Tibial nerve (tissue), 4 donors: ENCODE measurements around the gene PTPRG. TPM values are rescaled to one million over a fixed set of nuclear protein-coding genes. Genes with fewer than 3 reads are reported as not detected.

Experiments used
- DNase-seq, 2 donors: peaks; one replicate each; pipeline ENCODE4 v3.0.0-alpha.2; 2019; ENCODE audit warnings: low spot score in 2 of 2
- H3K27ac ChIP-seq, 4 donors: fragments of 200-600 bp; sonication (generic) in 3 of 4; one replicate each; pipeline ENCODE4 v1.5.1; 2017 to 2019; ENCODE audit warnings: mild to moderate bottlenecking in 1 of 4
- H3K27me3 ChIP-seq, 2 donors: fragments of 200-600 bp; sonication (generic) in 1 of 2; one replicate each; pipeline versions ENCODE4 v1.5.1 to v1.6.0; 2017 to 2019
- H3K36me3 ChIP-seq, 3 donors: fragments of 200-600 bp; sonication (generic); one replicate each; pipeline ENCODE4 v1.5.1; 2018 to 2019
- H3K4me1 ChIP-seq, 4 donors: fragments of 200-600 bp; sonication (generic) in 3 of 4; one replicate each; pipeline ENCODE4 v1.5.1; 2017 to 2019
- H3K4me3 ChIP-seq, 4 donors: fragments of 200-600 bp; sonication (generic) in 3 of 4; one replicate each; pipeline ENCODE4 v1.5.1; 2017 to 2019; ENCODE audit warnings: mild to moderate bottlenecking in 1 of 4, moderate library complexity in 1 of 4
- H3K9me3 ChIP-seq, 4 donors: fragments of 200-600 bp; sonication (generic) in 3 of 4; one replicate each; pipeline ENCODE4 v1.5.1; 2017 to 2019
- CTCF ChIP-seq, 5 experiments: fragments of 200-600 bp in 3 of 5; fragments of 450-650 bp in 2 of 5; sonication (generic) in 3 of 5; IDR thresholded peaks; one replicate each; pipeline ENCODE4 v1.5.1; 2016 to 2019; ENCODE audit warnings: antibody characterized with exemption in 5 of 5, mild to moderate bottlenecking in 3 of 5, moderate library complexity in 2 of 5
- EP300 ChIP-seq, 2 donors: sonication (generic); formaldehyde crosslinking; IDR thresholded peaks; one replicate each; pipeline ENCODE4 v1.6.1; 2017; ENCODE audit warnings: antibody characterized with exemption in 2 of 2, mild to moderate bottlenecking in 1 of 2
- POLR2A ChIP-seq, 2 donors: fragments of 450-650 bp; IDR thresholded peaks; one replicate each; pipeline ENCODE4 v1.6.1; 2017; ENCODE audit warnings: antibody characterized with exemption in 2 of 2, mild to moderate bottlenecking in 2 of 2, moderate library complexity in 2 of 2
- WGBS, 2 donors: methylation state at CpG; one replicate each; pipeline ENCODE4 v1.1.5; 2018; 5-methylcytosine and 5-hydroxymethylcytosine counted together
- total RNA-seq, 4 donors: library from RNA; depleted of rRNA; stranded (reverse); fragments of >200 nt; gene quantifications; one replicate each; pipeline ENCODE4 v1.1.0, GENCODE V29; 2016

Gene PTPRG
- total RNA-seq, 4 donors from 2014 or later: 112 to 174 (median 121) TPM

- WGBS, 2 donors: 96 to 98% methylated on average over 10 of the region's 10 CpGs
Measured at GRCh38 chr3:62183969-62184368, 622.6 kb downstream of the PTPRG start.

GRCh38 chr3:62184559-62184958 lies 623.2 kb downstream of the PTPRG start:
- TF ChIP-seq EP300 (IDR thresholded peaks at IDR 0.05): no peak
- no peak for TF ChIP-seq POLR2A (IDR thresholded peaks at IDR 0.05)
- no peak for TF ChIP-seq CTCF (IDR thresholded peaks at IDR 0.05)
- WGBS, 2 donors: 65 to 78% methylated on average over 7 of the region's 7 CpGs

More at GRCh38 chr3:62183969-62184368, 622.6 kb downstream of the PTPRG start:
- Histone ChIP-seq H3K27me3 (no peaks in the 10 kb centered on the region), H3K27ac (no peak overlapping the region), H3K4me1 (peaks cover 0 to 14% (median 0%) of the 10 kb centered on the region in 4 donors), H3K36me3 (no peaks in the 10 kb centered on the region), H3K4me3 (no peak overlapping the region), H3K9me3 (no peaks in the 10 kb centered on the region)
- no peak for TF ChIP-seq EP300 (IDR thresholded peaks at IDR 0.05)
- TF ChIP-seq POLR2A (IDR thresholded peaks at IDR 0.05): no peak
- TF ChIP-seq CTCF (IDR thresholded peaks at IDR 0.05): no peak
- no peak for DNase-seq

GRCh38 chr3:62187022-62187431 lies 625.7 kb downstream of the PTPRG start:
- Histone ChIP-seq H3K9me3 (no peaks in the 10 kb centered on the region), H3K27ac (no peak overlapping the region), H3K4me3 (no peak overlapping the region), H3K27me3 (no peaks in the 10 kb centered on the region), H3K4me1 (peaks cover 0 to 18% (median 0%) of the 10 kb centered on the region in 4 donors), H3K36me3 (peaks cover 0 to 10% (median 0%) of the 10 kb centered on the region in 3 donors)
- no peak for DNase-seq
- WGBS, 2 donors: 73% methylated on average over 7 of the region's 7 CpGs
- TF ChIP-seq EP300 (IDR thresholded peaks at IDR 0.05) (no peak), CTCF (IDR thresholded peaks at IDR 0.05) (peak in 4 of 5 experiments; percentile 7 to 55 (median 42)), POLR2A (IDR thresholded peaks at IDR 0.05) (no peak)

More at GRCh38 chr3:62184559-62184958, 623.2 kb downstream of the PTPRG start:
- Histone ChIP-seq H3K9me3 (no peaks in the 10 kb centered on the region), H3K4me3 (no peak overlapping the region), H3K36me3 (no peaks in the 10 kb centered on the region), H3K4me1 (peaks cover 0 to 18% (median 0%) of the 10 kb centered on the region in 4 donors), H3K27ac (no peak overlapping the region), H3K27me3 (no peaks in the 10 kb centered on the region)
- DNase-seq: peak in 1 of 2 donors; percentile 29

- Histone ChIP-seq H3K36me3 (peaks cover 0 to 11% (median 0%) of the 10 kb centered on the region in 3 donors), H3K27ac (peak overlapping the region in 1 of 4 donors; percentile 2), H3K4me3 (no peak overlapping the region), H3K4me1 (peaks cover 0 to 18% (median 0%) of the 10 kb centered on the region in 4 donors), H3K9me3 (no peaks in the 10 kb centered on the region), H3K27me3 (no peaks in the 10 kb centered on the region)
- WGBS, 2 donors: 3 to 6% methylated on average over 18 of the region's 18 CpGs
- TF ChIP-seq CTCF (IDR thresholded peaks at IDR 0.05) (peak; percentile 74 to 84 (median 80)), POLR2A (IDR thresholded peaks at IDR 0.05) (no peak)
- DNase-seq: peak; percentile 67 to 79
Measured at GRCh38 chr3:62188681-62189375, 627.5 kb downstream of the PTPRG start.

GRCh38 chr3:62189376-62189698 lies 628.0 kb downstream of the PTPRG start:
- H3K27me3 ChIP-seq: no peaks in the 10 kb centered on the region
- H3K36me3 ChIP-seq: peaks cover 0 to 14% (median 0%) of the 10 kb centered on the region in 3 donors
- peaks cover 0 to 18% (median 0%) of the 10 kb centered on the region in 4 donors for H3K4me1 ChIP-seq
- H3K4me3 ChIP-seq: no peak overlapping the region
- peak overlapping the region in 1 of 4 donors; percentile 2 for H3K27ac ChIP-seq
- H3K9me3 ChIP-seq: no peaks in the 10 kb centered on the region
- no peak for DNase-seq
- TF ChIP-seq EP300 (IDR thresholded peaks at IDR 0.05) (no peak), CTCF (IDR thresholded peaks at IDR 0.05) (no peak), POLR2A (IDR thresholded peaks at IDR 0.05) (no peak)
- 88 to 91% methylated on average over 9 of the region's 9 CpGs for WGBS, 2 donors
